Activated B cell treated with CpG ODN at 0.5 μM for 24 hours (primary cell): Measurements from ENCODE around the gene MAT2A. TPM values are rescaled to one million over a fixed set of nuclear protein-coding genes. Genes with fewer than 3 reads are reported as not detected.
A peak's percentile ranks its signal among the peaks of the same experiment; 100 is the strongest.
"Not testable (repeated sequence)": the region's sequence is repeated elsewhere in the genome, so short reads cannot be mapped to it uniquely, and the experiment has no call there.

Experiments used
- ATAC-seq: fragments of 200-7000 bp; cut with Tn5 transposase; one replicate; pipeline ENCODE4 v1.10.0; 2021; ENCODE audit warnings: low read depth, mild to moderate bottlenecking, moderate library complexity
- CTCF ChIA-PET: fragments of 350-600 bp; sonication (Branson Sonifier 250); formaldehyde crosslinking; loops from one replicate; lab custom pipeline; 2021; ENCODE audit warnings: antibody characterized with exemption; lab: Charles Lee
- POLR2A ChIA-PET: fragments of 350-600 bp; sonication (Branson Sonifier 250); formaldehyde crosslinking; loops from one replicate; lab custom pipeline; 2021; ENCODE audit warnings: antibody characterized with exemption; lab: Charles Lee
- DNase-seq: peaks from one replicate; pipeline ENCODE4 v3.0.0; 2022
- H3K27ac Mint-ChIP-seq: one replicate; pipeline ENCODE4 v1.8.0; 2020; ENCODE audit warnings: mixed read lengths
- H3K27me3 Mint-ChIP-seq: one replicate; pipeline ENCODE4 v1.8.0; 2021; ENCODE audit warnings: mixed read lengths
- H3K36me3 Mint-ChIP-seq: one replicate; pipeline ENCODE4 v1.8.0; 2021; ENCODE audit warnings: low read depth, mixed read lengths
- H3K4me1 Mint-ChIP-seq: one replicate; pipeline ENCODE4 v1.8.0; 2021; ENCODE audit warnings: mixed read lengths
- H3K4me3 Mint-ChIP-seq: one replicate; pipeline ENCODE4 v1.8.0; 2020; ENCODE audit warnings: mild to moderate bottlenecking, mixed read lengths
- H3K9me3 Mint-ChIP-seq: one replicate; pipeline ENCODE4 v1.8.0; 2020; ENCODE audit warnings: mixed read lengths
- intact Hi-C: fragments of 100-400 bp; cut with micrococcal nuclease; formaldehyde crosslinking; loops from one replicate; pipeline ENCODE4 v1.15.1; 2024
- total RNA-seq: library from RNA; stranded (reverse); gene quantifications from 2 replicates; pipeline ENCODE4 v1.2.3, GENCODE V29; 2022
- TF ChIP-seq, protein P1 (sequence below): fragments of 200-600 bp; IDR thresholded peaks from one replicate; pipeline ENCODE4 v1.8.0; 2022; ENCODE audit warnings: antibody characterized with exemption, mild to moderate bottlenecking

MAT2A gene
- total RNA-seq, 1 donor from 2014 or later = 265 TPM

- no peak for DNase-seq
- CTCF ChIA-PET = interaction anchor here (1.0 to 6.0 kb wide), 5 partner anchors 9 to 153 kb away, joined by 4 to 52 read pairs (median 6); partner anchors contain the start of gene SH2D6
- Mint-ChIP-seq H3K9me3 (no peaks in the 10 kb centered on the region), H3K4me3 (no peak overlapping the region), H3K27ac (peak overlapping the region; percentile 8), H3K27me3 (no peaks in the 10 kb centered on the region), H3K36me3 (peaks cover 81% of the 10 kb centered on the region), H3K4me1 (peaks cover 42% of the 10 kb centered on the region)
- TF ChIP-seq, protein P1, sequence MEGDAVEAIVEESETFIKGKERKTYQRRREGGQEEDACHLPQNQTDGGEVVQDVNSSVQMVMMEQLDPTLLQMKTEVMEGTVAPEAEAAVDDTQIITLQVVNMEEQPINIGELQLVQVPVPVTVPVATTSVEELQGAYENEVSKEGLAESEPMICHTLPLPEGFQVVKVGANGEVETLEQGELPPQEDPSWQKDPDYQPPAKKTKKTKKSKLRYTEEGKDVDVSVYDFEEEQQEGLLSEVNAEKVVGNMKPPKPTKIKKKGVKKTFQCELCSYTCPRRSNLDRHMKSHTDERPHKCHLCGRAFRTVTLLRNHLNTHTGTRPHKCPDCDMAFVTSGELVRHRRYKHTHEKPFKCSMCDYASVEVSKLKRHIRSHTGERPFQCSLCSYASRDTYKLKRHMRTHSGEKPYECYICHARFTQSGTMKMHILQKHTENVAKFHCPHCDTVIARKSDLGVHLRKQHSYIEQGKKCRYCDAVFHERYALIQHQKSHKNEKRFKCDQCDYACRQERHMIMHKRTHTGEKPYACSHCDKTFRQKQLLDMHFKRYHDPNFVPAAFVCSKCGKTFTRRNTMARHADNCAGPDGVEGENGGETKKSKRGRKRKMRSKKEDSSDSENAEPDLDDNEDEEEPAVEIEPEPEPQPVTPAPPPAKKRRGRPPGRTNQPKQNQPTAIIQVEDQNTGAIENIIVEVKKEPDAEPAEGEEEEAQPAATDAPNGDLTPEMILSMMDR = no peak
- intact Hi-C loops = no loop called here
- POLR2A ChIA-PET = interaction anchor here (0.9 to 8.1 kb wide), 5 partner anchors 12 to 215 kb away, joined by 9 to 137 read pairs (median 84); partner anchors contain the start of genes GGCX and SH2D6
- ATAC-seq = no peak
Observed at GRCh38 chr2:85541753-85542457, 2.9 kb downstream of the MAT2A start.

- peak overlapping the region; percentile 33 for H3K27ac Mint-ChIP-seq
- DNase-seq (no peak), ATAC-seq (no peak)
- ChIA-PET CTCF (interaction anchor here (2.1 to 6.0 kb wide), 3 partner anchors 9 to 151 kb away, joined by 5 to 52 read pairs (median 21); partner anchors contain the start of gene SH2D6), POLR2A (interaction anchor here (1.0 to 7.5 kb wide), 2 partner anchors 11 to 17 kb away, joined by 3 to 84 read pairs; no protein-coding TSS in a partner anchor)
- intact Hi-C loops = no loop called here
- no peak overlapping the region for H3K4me3 Mint-ChIP-seq
- no peaks in the 10 kb centered on the region for H3K9me3 Mint-ChIP-seq
- no peaks in the 10 kb centered on the region for H3K27me3 Mint-ChIP-seq
- H3K4me1 Mint-ChIP-seq = peaks cover 38% of the 10 kb centered on the region
- TF ChIP-seq, protein P1 = no peak
- H3K36me3 Mint-ChIP-seq = peaks cover 86% of the 10 kb centered on the region
Observed at GRCh38 chr2:85542777-85543176, 3.8 kb downstream of the MAT2A start.

GRCh38 chr2:85544254-85544691, 5.3 kb downstream of the MAT2A start:
- POLR2A ChIA-PET = interaction anchor here (0.6 to 7.5 kb wide), 5 partner anchors 9 to 153 kb away, joined by 3 to 84 read pairs (median 5); partner anchors contain the start of gene SH2D6
- H3K4me1 Mint-ChIP-seq = peaks cover 34% of the 10 kb centered on the region
- not testable (repeated sequence) for H3K4me3 Mint-ChIP-seq

GRCh38 chr2:85544915-85545779, 6.2 kb downstream of the MAT2A start:
- H3K27ac Mint-ChIP-seq, H3K27me3 Mint-ChIP-seq, intact Hi-C loops, H3K9me3 Mint-ChIP-seq, H3K4me3 Mint-ChIP-seq, DNase-seq, ATAC-seq: not testable (repeated sequence)
- ChIA-PET POLR2A (interaction anchor here (0.6 to 3.7 kb wide), 7 partner anchors 15 to 170 kb away, joined by 3 to 16 read pairs (median 4); partner anchors contain the start of genes RNF181 and SH2D6), CTCF (interaction anchor here (0.7 kb wide), 1 partner anchor 663 kb away, joined by 3 read pairs; no protein-coding TSS in a partner anchor)
- H3K36me3 Mint-ChIP-seq = peaks cover 90% of the 10 kb centered on the region
- peaks cover 31% of the 10 kb centered on the region for H3K4me1 Mint-ChIP-seq

More at GRCh38 chr2:85544254-85544691, 5.3 kb downstream of the MAT2A start:
- peaks cover 88% of the 10 kb centered on the region for H3K36me3 Mint-ChIP-seq
- DNase-seq, H3K9me3 Mint-ChIP-seq, H3K27me3 Mint-ChIP-seq, intact Hi-C loops, ATAC-seq, H3K27ac Mint-ChIP-seq: not testable (repeated sequence)
- CTCF ChIA-PET = interaction anchor here (0.7 to 6.0 kb wide), 3 partner anchors 7 to 662 kb away, joined by 3 to 52 read pairs (median 3); no protein-coding TSS in a partner anchor

GRCh38 chr2:85545780-85546240, 6.8 kb downstream of the MAT2A start:
- peaks cover 89% of the 10 kb centered on the region for H3K36me3 Mint-ChIP-seq
- no peak for ATAC-seq
- H3K27me3 Mint-ChIP-seq = no peaks in the 10 kb centered on the region
- CTCF ChIA-PET = no interaction called here
- DNase-seq = no peak
- intact Hi-C loops = no loop called here
- no peaks in the 10 kb centered on the region for H3K9me3 Mint-ChIP-seq
- TF ChIP-seq, protein P1 = no peak
- peaks cover 24% of the 10 kb centered on the region for H3K4me1 Mint-ChIP-seq
- no peak overlapping the region for H3K4me3 Mint-ChIP-seq
- POLR2A ChIA-PET = interaction anchor here (0.6 to 3.7 kb wide), 6 partner anchors 15 to 171 kb away, joined by 3 to 16 read pairs (median 4); partner anchors contain the start of genes GGCX, RNF181 and SH2D6
- no peak overlapping the region for H3K27ac Mint-ChIP-seq
